ENCODE results near the gene ATPAF2.

ATPAF2 gene

DNA sequence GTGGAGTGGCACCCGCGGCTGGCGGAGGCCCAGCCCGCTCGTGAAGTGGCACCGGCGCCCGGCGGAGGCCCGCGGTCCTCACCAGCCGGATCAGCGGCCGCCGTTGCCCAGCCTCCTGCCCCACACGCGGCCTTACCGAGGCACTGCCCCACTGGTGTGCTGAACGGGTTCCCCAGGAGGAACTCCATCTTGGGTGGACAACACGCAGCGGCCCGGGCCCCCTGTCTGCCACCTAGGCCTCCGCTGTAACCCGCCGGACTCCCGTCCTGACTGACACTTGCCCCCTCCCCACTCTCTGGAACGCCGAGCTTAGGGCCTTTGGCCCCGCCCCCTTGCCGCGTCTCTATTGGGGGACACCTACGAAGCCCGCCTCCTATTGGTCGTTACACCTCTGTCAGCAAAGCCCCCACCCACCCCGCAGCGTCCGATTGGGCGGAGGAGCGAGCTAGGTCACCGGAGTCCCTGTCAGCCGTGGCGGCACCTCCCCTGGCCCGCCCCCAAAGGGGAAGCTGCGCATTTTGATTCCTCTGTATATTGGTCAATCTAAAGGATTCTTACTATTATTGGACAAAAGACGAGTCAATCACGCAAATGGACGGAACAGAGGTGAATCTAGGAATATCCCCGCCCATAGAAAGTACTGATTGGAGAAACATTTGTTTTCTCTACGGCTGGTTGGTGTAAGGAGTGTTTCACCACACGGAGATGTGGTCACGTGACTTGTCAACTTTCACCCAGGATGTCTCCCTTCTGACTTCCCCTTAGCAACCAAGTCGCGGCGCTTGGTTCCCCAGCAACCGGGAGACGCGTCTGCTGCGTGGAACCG, 66.6 kb downstream of the ATPAF2 start, which contains the start of the genes DRC3 and TOM1L2:
Gene DRC3 (plus strand): TSS at position 737 of the 826 bp plus-strand sequence. CDS start 4,737 bp downstream, outside the sequence.
Gene TOM1L2 (minus strand): TSS at position 275 of the 826 bp plus-strand sequence. CDS start 87 bp downstream, at position 188.
- peak; percentile 100 for DNase-seq (ENCODE audit: extremely low read depth, low read depth)
- TF ChIP-seq, protein P1, sequence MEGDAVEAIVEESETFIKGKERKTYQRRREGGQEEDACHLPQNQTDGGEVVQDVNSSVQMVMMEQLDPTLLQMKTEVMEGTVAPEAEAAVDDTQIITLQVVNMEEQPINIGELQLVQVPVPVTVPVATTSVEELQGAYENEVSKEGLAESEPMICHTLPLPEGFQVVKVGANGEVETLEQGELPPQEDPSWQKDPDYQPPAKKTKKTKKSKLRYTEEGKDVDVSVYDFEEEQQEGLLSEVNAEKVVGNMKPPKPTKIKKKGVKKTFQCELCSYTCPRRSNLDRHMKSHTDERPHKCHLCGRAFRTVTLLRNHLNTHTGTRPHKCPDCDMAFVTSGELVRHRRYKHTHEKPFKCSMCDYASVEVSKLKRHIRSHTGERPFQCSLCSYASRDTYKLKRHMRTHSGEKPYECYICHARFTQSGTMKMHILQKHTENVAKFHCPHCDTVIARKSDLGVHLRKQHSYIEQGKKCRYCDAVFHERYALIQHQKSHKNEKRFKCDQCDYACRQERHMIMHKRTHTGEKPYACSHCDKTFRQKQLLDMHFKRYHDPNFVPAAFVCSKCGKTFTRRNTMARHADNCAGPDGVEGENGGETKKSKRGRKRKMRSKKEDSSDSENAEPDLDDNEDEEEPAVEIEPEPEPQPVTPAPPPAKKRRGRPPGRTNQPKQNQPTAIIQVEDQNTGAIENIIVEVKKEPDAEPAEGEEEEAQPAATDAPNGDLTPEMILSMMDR (IDR thresholded peaks at IDR 0.05; ENCODE audit: low read depth, low read length), result no peak

DNA sequence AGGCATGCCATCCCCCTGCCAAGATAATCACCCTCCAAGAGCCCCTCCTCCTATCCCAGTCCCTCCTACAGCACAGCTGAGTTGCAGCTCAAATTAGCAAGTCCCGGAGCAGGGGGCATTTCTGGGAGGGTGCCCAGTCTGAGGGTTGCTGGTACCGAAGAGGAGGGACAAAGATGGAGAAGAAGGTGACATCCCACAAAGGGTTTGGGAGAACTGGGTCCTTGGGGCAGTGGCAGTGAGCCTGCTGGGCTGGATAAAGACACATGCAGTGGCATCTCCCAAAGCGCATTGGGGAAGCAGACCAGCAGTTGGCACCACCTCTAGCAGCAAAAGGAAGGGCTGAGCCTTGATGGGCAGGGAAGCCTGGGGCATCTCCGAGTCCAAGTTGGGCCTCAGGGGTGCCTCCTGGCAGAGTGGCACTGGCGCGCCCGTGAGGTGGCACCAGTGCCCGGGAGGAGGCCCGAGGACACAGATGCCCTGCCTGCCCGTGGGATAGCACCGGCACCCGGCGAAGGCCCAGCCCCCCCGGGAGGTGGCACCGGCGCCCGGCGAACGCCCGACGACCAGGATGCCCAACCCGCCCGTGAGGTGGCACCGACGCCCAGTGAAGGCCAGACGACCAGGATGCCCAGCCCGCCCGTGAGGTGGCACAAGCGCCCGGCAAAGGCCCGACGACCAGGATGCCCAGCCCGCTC, 67.4 kb downstream of the ATPAF2 start:
- TF ChIP-seq, protein P1 (IDR thresholded peaks at IDR 0.05; ENCODE audit: low read depth, low read length), result no peak; the same call in 1 of the 2 replicates
- no peak for DNase-seq (ENCODE audit: extremely low read depth, low read depth)

DNA sequence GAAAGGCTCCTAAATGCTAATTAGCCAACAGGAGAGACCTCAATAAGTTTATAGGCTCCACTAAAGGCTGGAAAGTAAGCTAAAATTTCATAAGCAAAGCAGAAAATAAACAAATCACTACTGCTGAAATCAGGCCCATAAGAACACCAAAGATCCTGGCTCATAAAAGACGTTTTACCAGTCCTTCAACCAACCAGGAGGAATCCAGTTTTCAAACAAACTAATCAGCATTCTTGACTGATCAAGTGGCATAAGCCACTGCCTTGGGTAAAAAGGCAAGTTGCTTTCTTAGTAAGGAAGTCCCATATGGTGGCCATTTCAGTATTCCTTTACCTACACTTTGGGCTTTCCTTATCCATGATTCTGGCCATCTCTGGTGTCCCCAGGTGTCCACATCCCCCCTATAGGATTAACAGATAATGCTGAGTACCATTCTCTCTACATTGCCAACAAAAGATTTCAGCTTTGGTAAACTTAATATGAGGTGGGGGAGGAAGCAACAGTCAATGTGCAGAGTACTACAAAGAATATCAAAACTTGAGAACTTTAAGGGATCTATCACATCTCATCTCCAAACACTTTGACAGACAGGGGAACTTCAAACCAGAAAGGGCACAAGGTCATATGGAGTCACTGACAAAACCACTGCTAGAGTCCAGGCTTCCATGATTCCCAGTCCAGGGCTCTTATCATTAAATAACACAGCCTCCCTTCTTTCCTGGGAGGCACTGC, 68.1 kb downstream of the ATPAF2 start:
- TF ChIP-seq, protein P1 (IDR thresholded peaks at IDR 0.05; ENCODE audit: low read depth, low read length), result no peak
- DNase-seq (ENCODE audit: extremely low read depth, low read depth), result no peak

All from AG09319 (cell line).